ENCODE results near the gene AGAP3. TPM values are rescaled to one million over a fixed set of nuclear protein-coding genes. Genes with fewer than 3 reads are reported as not detected.

The AGAP3 gene
- total and polyA plus RNA-seq, 12 donors: 40.2 to 93.4 (median 50.3) TPM

DNA sequence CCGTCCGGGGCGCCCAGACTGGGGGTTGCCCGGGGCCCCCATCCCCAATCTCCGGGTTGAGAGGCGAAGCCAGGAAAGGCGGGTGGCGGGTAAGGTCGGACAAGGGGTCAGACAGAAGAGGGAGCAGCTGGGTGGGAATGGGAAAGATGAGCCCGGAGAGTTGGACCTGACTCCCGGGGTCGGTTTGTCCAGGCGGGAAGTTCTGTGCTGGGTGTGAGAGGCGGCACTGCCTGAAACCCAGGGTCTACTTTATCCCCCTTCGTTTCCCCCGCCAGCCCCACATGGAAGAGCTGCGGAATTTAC, 26.2 kb upstream of the AGAP3 start:
- Histone ChIP-seq H3K9me3 (no peaks in the 10 kb centered on the region), H3K36me3 (peaks cover 0 to 20% (median 8%) of the 10 kb centered on the region in 9 donors), H3K4me3 (peak overlapping the region; percentile 70 to 95 (median 88)), H3K27ac (peak overlapping the region; percentile 94 to 98 (median 97)), H3K27me3 (no peaks in the 10 kb centered on the region), H3K4me1 (peaks cover 34 to 63% (median 55%) of the 10 kb centered on the region in 9 donors)
- DNase-seq: no peak
- WGBS, 2 donors: 2 to 3% methylated on average over 15 to 17 of the region's 17 CpGs
- peak in 1 of 9 donors; percentile 36 for TF ChIP-seq CTCF (IDR thresholded peaks at IDR 0.05)
- ATAC-seq: no peak
- intact Hi-C loops (cut with DNase I): loop anchor here in 1 of 10 donors (1.0 kb wide), 1 partner anchor 51 kb away; no protein-coding TSS in a partner anchor

- ATAC-seq: peak in 3 of 8 donors; percentile 2 to 10 (median 7)
- Histone ChIP-seq H3K4me1 (peaks cover 34 to 66% (median 55%) of the 10 kb centered on the region in 9 donors), H3K27ac (peak overlapping the region in 9 of 10 donors; percentile 94 to 98 (median 97)), H3K36me3 (peaks cover 0 to 25% (median 8%) of the 10 kb centered on the region in 9 donors), H3K4me3 (peak overlapping the region; percentile 70 to 95 (median 88)), H3K9me3 (no peaks in the 10 kb centered on the region), H3K27me3 (no peaks in the 10 kb centered on the region)
- DNase-seq: no peak
- WGBS, 2 donors: 5 to 14% methylated on average over 19 to 21 of the region's 21 CpGs
- intact Hi-C loops (cut with DNase I): loop anchor here in 1 of 10 donors (1.0 kb wide), 1 partner anchor 51 kb away; no protein-coding TSS in a partner anchor
- TF ChIP-seq CTCF (IDR thresholded peaks at IDR 0.05): no peak
These were observed 25.7 kb upstream of the AGAP3 start for GRCh38 chr7:151060416-151061212.

- no peak for TF ChIP-seq CTCF (IDR thresholded peaks at IDR 0.05)
These were observed 24.8 kb upstream of the AGAP3 start for GRCh38 chr7:151061213-151062110.

GRCh38 chr7:151062111-151062398, 24.2 kb upstream of the AGAP3 start:
- ATAC-seq (no peak), DNase-seq (no peak)
- Histone ChIP-seq H3K36me3 (peaks cover 0 to 40% (median 19%) of the 10 kb centered on the region in 9 donors), H3K27me3 (no peaks in the 10 kb centered on the region), H3K9me3 (no peaks in the 10 kb centered on the region), H3K4me1 (peaks cover 30 to 61% (median 50%) of the 10 kb centered on the region in 9 donors), H3K4me3 (peak overlapping the region in 1 of 10 donors; percentile 19), H3K27ac (peak overlapping the region in 4 of 10 donors; percentile 59 to 98 (median 70))
- TF ChIP-seq CTCF (IDR thresholded peaks at IDR 0.05): no peak
- WGBS, 2 donors: 69 to 76% methylated on average over 11 of the region's 11 CpGs
- intact Hi-C loops (cut with DNase I): loop anchor here in 1 of 10 donors (2.0 kb wide), 1 partner anchor 17 kb away; no protein-coding TSS in a partner anchor

More at GRCh38 chr7:151061213-151062110, 24.8 kb upstream of the AGAP3 start:
- Histone ChIP-seq H3K4me3 (peak overlapping the region in 7 of 10 donors; percentile 23 to 95 (median 91)), H3K27ac (peak overlapping the region in 5 of 10 donors; percentile 59 to 98 (median 97)), H3K9me3 (no peaks in the 10 kb centered on the region), H3K4me1 (peaks cover 34 to 66% (median 55%) of the 10 kb centered on the region in 9 donors), H3K36me3 (peaks cover 0 to 34% (median 13%) of the 10 kb centered on the region in 9 donors), H3K27me3 (no peaks in the 10 kb centered on the region)
- whole genome bisulfite sequencing, 2 donors: 51 to 62% methylated on average over 33 of the region's 33 CpGs
- no peak for DNase-seq
- ATAC-seq: no peak
- intact Hi-C loops (cut with DNase I): loop anchor here in 1 of 10 donors (2.0 kb wide), 1 partner anchor 17 kb away; no protein-coding TSS in a partner anchor

All from heart right ventricle (tissue), 16 donors.